Posterior vena cava (tissue), 2 donors: ENCODE data around the gene CCDC127. TPM values are rescaled to one million over a fixed set of nuclear protein-coding genes. Genes with fewer than 3 reads are reported as not detected.
"Not testable (repeated sequence)": the region's sequence is repeated elsewhere in the genome, so short reads cannot be mapped to it uniquely, and the experiment has no call there.

ENCODE experiments used
- DNase-seq: peaks from one replicate; pipeline ENCODE4 v3.0.0-alpha.2; 2020; ENCODE audit warnings: low spot score
- intact Hi-C, 2 donors: fragments of 100-400 bp; cut with DNase I; formaldehyde crosslinking; loops; one replicate each; pipeline versions ENCODE4 v1.14.1 to v1.14.2; 2022 to 2023
- total RNA-seq, 2 donors: library from RNA; stranded (reverse); fragmentation: NEBNext Ultra II Directional; extraction: Animal tissue kit (Norgen Biotek cat#: 25700); gene quantifications; one replicate each; pipeline ENCODE4 v1.2.1, GENCODE V29; 2021
- donor health status: DM: yes; HTN: yes; CAD: no.
- donor health status: DM: yes; HTN: yes; CAD: no.

The CCDC127 gene
- total RNA-seq, 2 donors from 2014 or later: 5.8 to 6.9 TPM

DNA sequence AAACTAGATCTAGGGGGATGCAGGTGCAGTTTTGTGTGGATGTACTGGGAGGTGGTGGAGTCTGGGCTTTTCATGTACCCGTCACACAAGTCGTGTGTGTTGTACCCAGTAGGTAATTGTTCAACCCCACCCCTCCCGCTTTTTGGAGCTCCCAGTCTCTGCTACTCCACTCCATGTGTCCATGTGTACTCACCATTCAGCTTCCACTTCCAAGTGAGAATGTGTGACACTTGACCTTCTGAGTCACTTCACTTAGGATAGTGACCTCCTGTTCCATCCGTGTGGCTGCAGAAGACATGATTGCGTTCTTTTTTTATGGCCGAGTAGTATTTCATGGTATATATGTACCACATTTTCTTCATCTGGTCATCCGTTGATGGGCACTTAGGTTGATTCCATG is 22.6 kb upstream of the CCDC127 start:
- DNase-seq, intact Hi-C loops: not testable (repeated sequence)

- intact Hi-C loops, DNase-seq: not testable (repeated sequence)
Observed at GRCh38 chr5:237931-238330, 20.0 kb upstream of the CCDC127 start.

- DNase-seq, intact Hi-C loops: not testable (repeated sequence)
Observed at GRCh38 chr5:235527-235926, 17.6 kb upstream of the CCDC127 start.

DNA sequence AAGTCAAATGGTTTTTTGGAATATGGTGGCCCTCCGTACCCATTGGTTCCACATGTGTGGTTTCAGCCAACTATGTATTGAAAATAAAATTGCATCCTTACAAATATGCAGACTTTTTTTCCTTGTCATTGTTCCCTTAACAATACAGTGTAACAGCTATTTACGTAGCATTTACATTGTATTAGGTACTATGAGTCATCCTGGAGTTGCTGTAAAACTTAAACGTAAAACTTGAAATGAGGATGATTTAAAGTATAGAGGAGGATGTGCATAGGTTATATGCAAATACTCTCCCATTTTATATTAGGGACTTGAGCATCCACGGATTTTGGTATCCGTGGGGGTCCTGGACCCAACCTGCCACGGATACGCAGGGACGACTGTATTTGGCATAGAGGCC is 16.5 kb upstream of the CCDC127 start:
- intact Hi-C loops: no loop called here
- no peak for DNase-seq

GRCh38 chr5:233426-233825 is 15.5 kb upstream of the CCDC127 start:
- not testable (repeated sequence) for DNase-seq

GRCh38 chr5:231661-232060 is 13.7 kb upstream of the CCDC127 start:
- intact Hi-C loops: no loop called here
- DNase-seq: no peak

More at GRCh38 chr5:233426-233825, 15.5 kb upstream of the CCDC127 start:
- intact Hi-C loops: not testable (repeated sequence)

DNA sequence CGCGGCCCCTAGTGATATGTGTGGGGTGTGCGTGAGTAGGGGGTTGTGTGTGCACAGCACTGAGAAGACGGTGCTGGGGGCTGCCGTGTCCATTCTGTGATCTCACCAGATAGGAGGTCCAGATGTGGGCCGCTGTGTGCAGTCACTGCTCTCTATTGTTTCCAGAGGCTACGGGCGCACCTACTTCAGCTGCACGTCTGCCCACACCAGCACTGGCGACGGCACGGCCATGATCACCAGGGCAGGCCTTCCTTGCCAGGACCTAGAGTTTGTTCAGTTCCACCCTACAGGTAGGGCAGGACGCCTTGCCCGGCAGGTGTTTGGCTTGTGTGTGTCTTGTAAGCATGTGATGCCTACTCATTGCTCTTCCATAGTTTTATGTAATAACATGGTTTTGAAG is 12.8 kb upstream of the CCDC127 start:
- intact Hi-C loops: no loop called here

GRCh38 chr5:228886-229285 is 10.9 kb upstream of the CCDC127 start:
- no peak for DNase-seq

More for the DNA sequence above, 12.8 kb upstream of the CCDC127 start:
- DNase-seq: no peak

DNA sequence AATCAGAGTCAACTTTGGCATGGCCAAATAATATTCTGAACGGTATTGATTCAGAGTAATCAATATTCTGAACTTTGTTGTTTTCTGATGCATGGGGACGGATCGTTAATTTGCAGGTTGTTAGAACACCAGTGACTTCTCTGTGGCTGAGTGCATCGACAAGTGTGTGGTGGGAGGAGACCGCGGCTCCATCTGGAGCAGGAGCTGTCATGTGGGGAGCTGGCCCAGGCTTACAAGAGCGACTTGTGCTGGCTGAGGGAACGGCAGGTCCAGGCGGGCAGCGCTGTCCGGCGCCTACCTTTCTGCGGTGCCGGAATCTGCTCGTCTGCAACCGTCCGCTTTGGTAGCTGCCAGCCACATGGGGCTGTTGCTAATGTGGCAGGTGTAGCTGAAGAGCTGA is 9.4 kb upstream of the CCDC127 start:
- DNase-seq, intact Hi-C loops: not testable (repeated sequence)

More at GRCh38 chr5:228886-229285, 10.9 kb upstream of the CCDC127 start:
- intact Hi-C loops: no loop called here

- intact Hi-C loops: no loop called here
- no peak for DNase-seq
Observed at GRCh38 chr5:225334-225733, 7.4 kb upstream of the CCDC127 start.

DNA sequence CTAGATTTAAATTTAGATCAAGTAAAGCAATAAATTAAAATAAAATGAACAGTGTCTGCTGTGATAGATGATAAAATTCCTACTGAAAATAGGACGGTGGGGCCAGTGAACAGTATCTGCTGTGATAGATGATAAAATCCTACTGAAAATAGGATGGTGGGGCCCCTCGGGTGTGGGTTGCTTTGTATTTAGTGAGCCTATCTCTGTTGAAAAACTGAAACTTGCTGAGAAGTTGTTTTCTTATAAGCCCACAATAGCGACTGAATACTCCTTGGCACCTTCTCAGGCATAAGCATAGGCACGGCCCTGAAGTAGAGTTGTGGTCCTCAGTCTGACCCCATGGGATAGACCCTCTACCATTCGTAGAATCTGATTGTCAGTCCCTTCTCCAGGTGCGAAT is 5.8 kb upstream of the CCDC127 start:
- intact Hi-C loops: no loop called here

DNA sequence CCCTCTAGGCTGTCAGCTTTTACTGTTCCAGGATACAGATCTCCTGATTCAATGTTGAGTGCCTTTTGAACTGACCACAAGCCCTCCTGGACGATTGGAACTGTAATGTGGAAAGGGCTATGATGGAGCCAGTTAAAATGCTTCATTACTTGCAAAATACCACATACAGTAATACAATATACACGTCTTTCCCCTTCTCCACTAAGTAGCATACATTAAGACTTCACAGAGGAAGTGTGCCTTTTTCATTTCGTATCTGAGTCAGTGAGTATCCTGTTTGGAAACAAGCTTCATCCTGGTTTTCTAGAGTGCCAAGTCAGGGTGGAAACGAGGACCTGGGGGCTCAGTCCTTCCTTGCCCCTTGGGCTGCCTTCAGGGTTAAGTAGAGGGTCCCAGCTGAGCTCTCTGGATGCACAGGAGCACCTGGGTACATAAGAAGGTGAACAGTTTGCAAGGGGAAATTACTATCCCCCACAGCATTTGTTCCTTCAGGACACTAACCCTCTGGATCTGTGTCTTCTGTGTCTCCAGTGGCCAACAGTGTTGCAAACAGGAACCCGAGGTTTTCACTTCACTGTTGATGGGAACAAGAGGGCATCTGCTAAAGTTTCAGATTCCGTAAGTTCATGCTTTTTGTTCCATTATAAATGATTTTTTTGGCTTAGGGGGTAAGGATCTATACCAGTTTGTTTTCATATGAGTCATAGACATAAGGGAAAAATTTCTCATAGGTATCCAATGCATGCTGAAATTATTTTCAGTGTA is 5.2 kb upstream of the CCDC127 start:
- DNase-seq, intact Hi-C loops: not testable (repeated sequence)

More for the DNA sequence above, 5.8 kb upstream of the CCDC127 start:
- DNase-seq: no peak

- intact Hi-C loops: no loop called here
- DNase-seq: no peak
Observed at GRCh38 chr5:219991-220390, 2.0 kb upstream of the CCDC127 start.

- no peak for DNase-seq
- intact Hi-C loops: no loop called here
Observed at GRCh38 chr5:219460-219863, 1.5 kb upstream of the CCDC127 start.

GRCh38 chr5:218457-219291 is 721 bp upstream of the CCDC127 start:
- DNase-seq: peak; percentile 88
- intact Hi-C loops: no loop called here

DNA sequence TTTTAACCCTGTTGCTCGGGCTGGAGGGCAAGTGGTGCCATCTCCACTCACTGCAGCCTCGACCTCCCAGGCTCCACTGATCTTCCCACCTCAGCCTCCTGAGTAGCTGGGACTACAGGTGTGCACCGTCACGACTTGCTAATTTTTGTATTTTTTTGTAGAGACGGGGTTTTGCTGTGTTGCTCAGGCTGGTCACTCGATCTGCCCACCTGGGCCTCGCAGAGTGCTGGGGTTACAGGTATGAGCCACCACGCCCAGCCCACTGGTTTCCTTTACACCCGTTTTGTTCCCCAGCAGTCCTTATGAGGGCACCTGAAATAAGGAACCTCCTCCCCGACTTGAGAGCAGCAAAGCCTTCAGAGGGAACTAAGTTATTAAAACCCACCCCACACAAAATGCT is 1.9 kb downstream of the CCDC127 start:
- intact Hi-C loops, DNase-seq: not testable (repeated sequence)

DNA sequence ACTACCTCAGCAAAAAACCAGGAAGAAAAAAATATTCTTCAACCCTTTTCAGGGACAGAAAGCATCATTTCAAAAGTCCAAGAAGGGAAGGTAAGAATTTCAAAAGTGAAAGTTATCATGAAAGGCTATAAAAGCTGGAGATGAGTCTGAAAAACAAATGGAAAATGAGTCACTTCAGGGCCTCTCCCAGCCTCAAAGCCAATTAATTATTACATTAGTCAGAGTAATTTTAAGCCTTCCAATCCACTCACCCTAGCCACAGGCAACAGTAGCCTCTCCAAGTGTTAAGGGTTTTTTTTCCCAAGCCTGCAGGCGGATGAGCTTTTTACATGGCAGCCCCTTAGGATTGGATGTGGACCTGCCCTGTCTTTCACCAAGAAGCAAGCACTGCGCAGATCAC is 2.7 kb downstream of the CCDC127 start:
- intact Hi-C loops, DNase-seq: not testable (repeated sequence)

DNA sequence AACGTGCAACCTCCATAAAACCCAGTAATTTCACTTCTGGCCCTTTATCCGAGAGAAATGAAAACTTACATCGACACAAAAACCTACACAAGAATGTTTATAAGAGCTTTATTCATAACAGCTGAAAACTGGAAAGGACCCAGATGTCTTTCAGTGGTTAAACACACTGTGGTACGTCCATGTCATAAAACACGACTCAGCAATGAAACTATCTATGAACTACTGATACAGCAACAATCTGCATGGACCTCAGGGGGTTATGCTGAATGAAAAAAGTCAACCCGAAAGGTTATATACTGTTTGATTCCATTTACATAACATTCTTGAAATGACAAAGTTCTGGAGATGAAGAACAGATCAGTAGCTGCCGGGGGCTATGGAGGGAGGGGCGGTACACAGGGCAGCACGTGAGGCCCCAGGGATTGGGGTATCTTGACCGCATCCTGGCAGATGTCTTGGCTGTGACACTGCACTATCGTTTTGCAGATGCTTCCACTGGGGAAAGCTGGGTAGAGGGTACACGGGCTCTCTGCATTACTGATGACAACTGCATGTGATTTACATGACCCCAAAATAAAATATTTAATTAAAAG is 4.1 kb downstream of the CCDC127 start:
- no peak for DNase-seq
- intact Hi-C loops: no loop called here

GRCh38 chr5:208449-209114 is 9.4 kb downstream of the CCDC127 start:
- DNase-seq: no peak
- intact Hi-C loops: no loop called here
